Activated CD4-positive, CD25-positive, alpha-beta regulatory T cell treated with anti-CD3 and anti-CD28 coated beads, Interleukin-2, amount 50 U/mL, for 16 hours (primary cell): ENCODE results near the gene TSC2.

Experiments
- DNase-seq: peaks from one replicate; pipeline ENCODE4 v3.0.0-alpha.2; 2020; ENCODE audit warnings: low read depth, low spot score

The TSC2 gene

GRCh38 chr16:2070576-2071453 lies 23.0 kb downstream of the TSC2 start:
- DNase-seq: no peak

- no peak for DNase-seq
These were observed 23.8 kb downstream of the TSC2 start for GRCh38 chr16:2071454-2072202.

- no peak for DNase-seq
These were observed 25.1 kb downstream of the TSC2 start for GRCh38 chr16:2072926-2073325.

- DNase-seq: no peak
These were observed 26.3 kb downstream of the TSC2 start for GRCh38 chr16:2074071-2074470.

- no peak for DNase-seq
These were observed 27.8 kb downstream of the TSC2 start for GRCh38 chr16:2075631-2076030.

- no peak for DNase-seq
These were observed 28.5 kb downstream of the TSC2 start for GRCh38 chr16:2076072-2076865.

- DNase-seq: no peak
These were observed 29.2 kb downstream of the TSC2 start for GRCh38 chr16:2077016-2077415.

- no peak for DNase-seq
These were observed 29.9 kb downstream of the TSC2 start for GRCh38 chr16:2077696-2078095.

- DNase-seq: no peak
These were observed 30.3 kb downstream of the TSC2 start for GRCh38 chr16:2078096-2078495.

GRCh38 chr16:2078691-2079090 lies 30.9 kb downstream of the TSC2 start:
- no peak for DNase-seq

GRCh38 chr16:2079311-2079800 lies 31.6 kb downstream of the TSC2 start:
- no peak for DNase-seq

- no peak for DNase-seq
These were observed 32.2 kb downstream of the TSC2 start for GRCh38 chr16:2079991-2080390.

GRCh38 chr16:2081201-2082084 lies 33.7 kb downstream of the TSC2 start:
- DNase-seq: no peak

- no peak for DNase-seq
These were observed 34.6 kb downstream of the TSC2 start for GRCh38 chr16:2082171-2082982.

- DNase-seq: no peak
These were observed 35.2 kb downstream of the TSC2 start for GRCh38 chr16:2082983-2083364.

- DNase-seq: no peak
These were observed 35.6 kb downstream of the TSC2 start for GRCh38 chr16:2083409-2083808.

- no peak for DNase-seq
These were observed 36.3 kb downstream of the TSC2 start for GRCh38 chr16:2083876-2084780.

- no peak for DNase-seq
These were observed 37.3 kb downstream of the TSC2 start for GRCh38 chr16:2084895-2085625.
